Neural crest cell (in vitro differentiated cells): ENCODE measurements around the gene CDK15. TPM values are rescaled to one million over a fixed set of nuclear protein-coding genes. Genes with fewer than 3 reads are reported as not detected.
"Not testable (repeated sequence)": the region's sequence is repeated elsewhere in the genome, so short reads cannot be mapped to it uniquely, and the experiment has no call there.

ENCODE experiments used
- DNase-seq: peaks from one replicate; pipeline ENCODE4 v3.0.0; 2021; ENCODE audit warnings: low read depth, mixed read lengths, low spot score
- H3K27ac Mint-ChIP-seq: one replicate; pipeline ENCODE4 v1.8.0; 2021; ENCODE audit warnings: mild to moderate bottlenecking, mixed read lengths; ENCODE audit not compliant: unreplicated experiment
- H3K27me3 Mint-ChIP-seq: 2 replicates; pipeline ENCODE4 v1.8.0; 2021; ENCODE audit warnings: low read depth, mild to moderate bottlenecking, mixed read lengths
- H3K36me3 Mint-ChIP-seq: 2 replicates; pipeline ENCODE4 v1.8.0; 2021; ENCODE audit warnings: low read depth, mild to moderate bottlenecking, mixed read lengths
- H3K4me1 Mint-ChIP-seq: 2 replicates; pipeline ENCODE4 v1.8.0; 2021; ENCODE audit warnings: mixed read lengths
- H3K4me3 Mint-ChIP-seq: one replicate; pipeline ENCODE4 v1.8.0; 2021; ENCODE audit warnings: mild to moderate bottlenecking, mixed read lengths
- H3K9me3 Mint-ChIP-seq: 2 replicates; pipeline ENCODE4 v1.8.0; 2021; ENCODE audit warnings: mixed read lengths
- CTCF ChIP-seq: fragments of 200-600 bp; sonication (generic); conservative IDR thresholded peaks from 2 replicates; pipeline ENCODE4 v1.5.0; 2021; ENCODE audit warnings: antibody characterized with exemption, mild to moderate bottlenecking
- total RNA-seq: library from RNA; stranded (reverse); gene quantifications from 2 replicates; pipeline ENCODE4 v1.2.1, GENCODE V29; 2021

CDK15 gene
- total RNA-seq, 1 donor from 2014 or later: not detected

DNA sequence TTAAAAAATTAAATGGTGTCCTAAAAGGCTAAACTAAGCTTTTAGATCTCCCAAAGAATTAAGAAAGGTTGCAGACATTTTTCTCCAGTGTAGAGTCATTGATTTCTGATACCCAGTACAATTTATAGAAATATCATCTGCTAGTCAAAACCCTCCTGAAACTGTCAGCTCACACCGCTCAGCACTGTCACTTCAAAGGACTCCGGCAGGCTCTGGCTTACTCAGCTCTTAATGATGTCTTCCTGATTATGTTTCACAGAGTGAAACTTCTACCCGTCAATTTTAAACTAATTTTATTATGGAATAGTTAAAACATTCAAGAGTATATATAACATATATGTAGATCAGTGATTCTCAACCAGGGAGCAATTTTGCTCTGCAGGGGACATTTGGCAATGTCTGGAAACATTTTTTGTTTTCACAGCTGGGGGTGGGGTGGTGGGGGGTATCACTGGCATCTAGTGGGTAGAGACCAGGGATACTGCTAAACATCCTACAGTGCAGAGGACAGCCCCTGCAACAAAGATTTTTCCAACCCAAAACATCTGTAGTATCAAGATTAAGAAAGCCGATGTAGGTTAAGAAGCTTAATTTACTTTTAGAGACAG is 31.6 kb downstream of the CDK15 start:
- no peak for DNase-seq
- Mint-ChIP-seq H3K36me3 (peaks cover 9% of the 10 kb centered on the region), H3K4me1 (peaks cover 13% of the 10 kb centered on the region), H3K9me3 (peaks cover 10% of the 10 kb centered on the region), H3K27me3 (no peaks in the 10 kb centered on the region), H3K4me3 (no peak overlapping the region), H3K27ac (no peak overlapping the region)
- TF ChIP-seq CTCF: no peak

GRCh38 chr2:201839727-201840126 is 33.4 kb downstream of the CDK15 start:
- no peaks in the 10 kb centered on the region for H3K27me3 Mint-ChIP-seq
- no peak for DNase-seq
- no peaks in the 10 kb centered on the region for H3K4me1 Mint-ChIP-seq
- peaks cover 9% of the 10 kb centered on the region for H3K36me3 Mint-ChIP-seq
- peaks cover 10% of the 10 kb centered on the region for H3K9me3 Mint-ChIP-seq
- no peak overlapping the region for H3K27ac Mint-ChIP-seq
- H3K4me3 Mint-ChIP-seq: no peak overlapping the region
- TF ChIP-seq CTCF: no peak

DNA sequence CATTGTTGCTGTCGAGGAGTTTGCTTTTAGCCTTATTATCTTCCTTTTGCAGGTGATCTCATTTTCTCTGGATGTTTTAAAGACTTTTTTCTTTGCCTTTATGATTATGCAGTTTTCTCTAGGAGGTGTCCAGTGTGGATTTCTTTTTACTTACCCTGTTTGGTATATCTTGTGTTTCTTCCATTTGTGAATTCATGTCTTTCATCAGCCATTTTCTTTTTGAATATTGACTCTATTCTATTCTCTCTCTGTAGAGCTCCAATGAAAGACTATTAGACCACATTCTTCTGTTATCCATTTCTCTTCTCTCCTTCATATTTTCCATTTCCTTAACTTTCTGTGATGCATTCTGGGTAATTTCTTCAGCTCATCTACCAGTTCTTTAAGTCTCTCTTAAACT is 34.4 kb downstream of the CDK15 start:
- no peak overlapping the region for H3K27ac Mint-ChIP-seq
- peaks cover 10% of the 10 kb centered on the region for H3K9me3 Mint-ChIP-seq
- peaks cover 9% of the 10 kb centered on the region for H3K36me3 Mint-ChIP-seq
- TF ChIP-seq CTCF: no peak
- no peaks in the 10 kb centered on the region for H3K27me3 Mint-ChIP-seq
- H3K4me3 Mint-ChIP-seq: no peak overlapping the region
- DNase-seq: no peak
- no peaks in the 10 kb centered on the region for H3K4me1 Mint-ChIP-seq

DNA sequence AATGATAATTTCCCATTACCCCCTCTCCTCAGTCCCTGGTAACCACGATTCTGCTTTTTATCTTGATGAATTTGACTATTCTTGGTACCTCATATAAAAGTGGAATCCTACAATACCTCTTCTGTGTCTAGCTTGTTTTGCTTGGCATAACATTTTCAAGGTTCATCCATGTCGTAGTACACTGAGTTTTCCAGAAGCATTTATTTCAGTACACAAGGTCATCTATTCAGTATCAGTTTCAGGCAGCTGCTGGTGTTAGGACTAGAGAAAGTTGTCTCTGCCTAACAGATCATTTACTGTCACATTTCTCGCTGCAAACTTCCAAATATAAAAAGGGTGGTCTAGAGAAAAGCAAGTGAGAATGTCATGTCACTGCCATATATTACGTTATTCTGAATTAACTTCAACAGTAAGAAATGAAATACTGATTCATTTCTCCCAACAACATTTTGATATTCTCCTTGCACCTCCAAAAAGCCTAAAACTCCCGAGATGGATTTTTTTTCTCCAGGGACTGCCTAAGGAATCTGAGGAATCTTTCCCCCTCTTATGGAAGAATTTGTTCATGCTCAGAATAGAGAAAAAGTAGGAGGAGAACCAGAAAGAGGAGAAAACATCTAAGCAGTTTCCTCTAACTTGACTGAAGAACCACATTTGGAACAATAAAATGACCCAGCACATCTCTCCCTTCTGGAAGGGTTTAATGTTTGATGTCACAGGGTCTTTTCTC is 36.0 kb downstream of the CDK15 start:
- TF ChIP-seq CTCF: no peak
- H3K27ac Mint-ChIP-seq: no peak overlapping the region
- no peaks in the 10 kb centered on the region for H3K27me3 Mint-ChIP-seq

GRCh38 chr2:201844922-201845321 is 38.6 kb downstream of the CDK15 start:
- not testable (repeated sequence) for H3K27ac Mint-ChIP-seq, DNase-seq, H3K36me3 Mint-ChIP-seq, H3K27me3 Mint-ChIP-seq, H3K4me3 Mint-ChIP-seq, H3K4me1 Mint-ChIP-seq, H3K9me3 Mint-ChIP-seq

More for the DNA sequence above, 36.0 kb downstream of the CDK15 start:
- Mint-ChIP-seq H3K4me3 (no peak overlapping the region), H3K36me3 (peaks cover 9% of the 10 kb centered on the region), H3K4me1 (no peaks in the 10 kb centered on the region), H3K9me3 (peaks cover 10% of the 10 kb centered on the region)
- no peak for DNase-seq

GRCh38 chr2:201847481-201847880 is 41.1 kb downstream of the CDK15 start:
- no peak for TF ChIP-seq CTCF
- Mint-ChIP-seq H3K27me3 (no peaks in the 10 kb centered on the region), H3K9me3 (no peaks in the 10 kb centered on the region), H3K36me3 (no peaks in the 10 kb centered on the region), H3K4me3 (no peak overlapping the region), H3K4me1 (peaks cover 4% of the 10 kb centered on the region), H3K27ac (no peak overlapping the region)
- no peak for DNase-seq
